ENCODE data around the gene AIRE. TPM values are rescaled to one million over a fixed set of nuclear protein-coding genes. Genes with fewer than 3 reads are reported as not detected.

Gene AIRE
- total RNA-seq, 3 donors from 2014 or later: not detected

GRCh38 chr21:44272284-44272858, 13.3 kb upstream of the AIRE start:
- Histone ChIP-seq H3K27me3 (no peaks in the 10 kb centered on the region), H3K27ac (no peak overlapping the region), H3K9me3 (no peaks in the 10 kb centered on the region), H3K4me3 (no peak overlapping the region), H3K4me1 (no peaks in the 10 kb centered on the region), H3K36me3 (no peaks in the 10 kb centered on the region)
- DNase-seq (ENCODE audit: low spot score in 2 of 2): no peak
- TF ChIP-seq, protein P1, sequence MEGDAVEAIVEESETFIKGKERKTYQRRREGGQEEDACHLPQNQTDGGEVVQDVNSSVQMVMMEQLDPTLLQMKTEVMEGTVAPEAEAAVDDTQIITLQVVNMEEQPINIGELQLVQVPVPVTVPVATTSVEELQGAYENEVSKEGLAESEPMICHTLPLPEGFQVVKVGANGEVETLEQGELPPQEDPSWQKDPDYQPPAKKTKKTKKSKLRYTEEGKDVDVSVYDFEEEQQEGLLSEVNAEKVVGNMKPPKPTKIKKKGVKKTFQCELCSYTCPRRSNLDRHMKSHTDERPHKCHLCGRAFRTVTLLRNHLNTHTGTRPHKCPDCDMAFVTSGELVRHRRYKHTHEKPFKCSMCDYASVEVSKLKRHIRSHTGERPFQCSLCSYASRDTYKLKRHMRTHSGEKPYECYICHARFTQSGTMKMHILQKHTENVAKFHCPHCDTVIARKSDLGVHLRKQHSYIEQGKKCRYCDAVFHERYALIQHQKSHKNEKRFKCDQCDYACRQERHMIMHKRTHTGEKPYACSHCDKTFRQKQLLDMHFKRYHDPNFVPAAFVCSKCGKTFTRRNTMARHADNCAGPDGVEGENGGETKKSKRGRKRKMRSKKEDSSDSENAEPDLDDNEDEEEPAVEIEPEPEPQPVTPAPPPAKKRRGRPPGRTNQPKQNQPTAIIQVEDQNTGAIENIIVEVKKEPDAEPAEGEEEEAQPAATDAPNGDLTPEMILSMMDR (IDR thresholded peaks at IDR 0.05): no peak
- intact Hi-C loops (cut with DNase I; ENCODE audit: low total_unique reads): no loop called here

DNA sequence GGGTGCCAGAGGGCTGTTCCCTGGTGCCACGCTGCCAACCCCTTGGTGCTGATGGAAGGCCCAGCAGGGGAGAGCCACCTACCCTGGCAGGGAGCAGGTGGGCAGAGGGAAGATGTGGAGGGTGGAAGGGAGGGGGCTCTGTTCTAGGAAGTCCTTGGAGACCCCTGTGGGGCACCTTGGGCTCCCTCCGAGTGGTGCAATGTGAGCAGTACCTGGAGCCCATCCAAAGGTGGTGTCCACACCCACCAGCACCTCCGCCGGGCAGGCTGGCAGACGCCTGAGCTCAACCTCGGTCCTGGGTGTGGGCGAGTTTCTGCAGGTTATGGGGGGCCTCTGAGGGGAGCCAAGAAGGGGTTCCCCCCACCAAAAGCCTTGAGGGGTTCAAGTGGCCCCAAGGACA, 12.6 kb upstream of the AIRE start:
- Histone ChIP-seq H3K27ac (no peak overlapping the region), H3K27me3 (no peaks in the 10 kb centered on the region), H3K4me3 (no peak overlapping the region), H3K4me1 (no peaks in the 10 kb centered on the region), H3K9me3 (no peaks in the 10 kb centered on the region), H3K36me3 (no peaks in the 10 kb centered on the region)
- intact Hi-C loops (cut with DNase I; ENCODE audit: low total_unique reads): no loop called here
- no peak for DNase-seq (ENCODE audit: low spot score in 2 of 2)
- TF ChIP-seq POLR2A (IDR thresholded peaks at IDR 0.05): no peak
- TF ChIP-seq, protein P1 (IDR thresholded peaks at IDR 0.05): no peak
- no peak for TF ChIP-seq POLR2AphosphoS5 (IDR thresholded peaks at IDR 0.05)

- DNase-seq (ENCODE audit: low spot score in 2 of 2): no peak
- intact Hi-C loops (cut with DNase I; ENCODE audit: low total_unique reads): no loop called here
- TF ChIP-seq POLR2AphosphoS5 (IDR thresholded peaks at IDR 0.05) (no peak), POLR2A (IDR thresholded peaks at IDR 0.05) (no peak)
- TF ChIP-seq, protein P1 (IDR thresholded peaks at IDR 0.05): no peak
- Histone ChIP-seq H3K4me3 (no peak overlapping the region), H3K9me3 (no peaks in the 10 kb centered on the region), H3K27me3 (no peaks in the 10 kb centered on the region), H3K36me3 (no peaks in the 10 kb centered on the region), H3K4me1 (no peaks in the 10 kb centered on the region), H3K27ac (no peak overlapping the region)
These were observed 10.6 kb upstream of the AIRE start for GRCh38 chr21:44275041-44275440.

DNA sequence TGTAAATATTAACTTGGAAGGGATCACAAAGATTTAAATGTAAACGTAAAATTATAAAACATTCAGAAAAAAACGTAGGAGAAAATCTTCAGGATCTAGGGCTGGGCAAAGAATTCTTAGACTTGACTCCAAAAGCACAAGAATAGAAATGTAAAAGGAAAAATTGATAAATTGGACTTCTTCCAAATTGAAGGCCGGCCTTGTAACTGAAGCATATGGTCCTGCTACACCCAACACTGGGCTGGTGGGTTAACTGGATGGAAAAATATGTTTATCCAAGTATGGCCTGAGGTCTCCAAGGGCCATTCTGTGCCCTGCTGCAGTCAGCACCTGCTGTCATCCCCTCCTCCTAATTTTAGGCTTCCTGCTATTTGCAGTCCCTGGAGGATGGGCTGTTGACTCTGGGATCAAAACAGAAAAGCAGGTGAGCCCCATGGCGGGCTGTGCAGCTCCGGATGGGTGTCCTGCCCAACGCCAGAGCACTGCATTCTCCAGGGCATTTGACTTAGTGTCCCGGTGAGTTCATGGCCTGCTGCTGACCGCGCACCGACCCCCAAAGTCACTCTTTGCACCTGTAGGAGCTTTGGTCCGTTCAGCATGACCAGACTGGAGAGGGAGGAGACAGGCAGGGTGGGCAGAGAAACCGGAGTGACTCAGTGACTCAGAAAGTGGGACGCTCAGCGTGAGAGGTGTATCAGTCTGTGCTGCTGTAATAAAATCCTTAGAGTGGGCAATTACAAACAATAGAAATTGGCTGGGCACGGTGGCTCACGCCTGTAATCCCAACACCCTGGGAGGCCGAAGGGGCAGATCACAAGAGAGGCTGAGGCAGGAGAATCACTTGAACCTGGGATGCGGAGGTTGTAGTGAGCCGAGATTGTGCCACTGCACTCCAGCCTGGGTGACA, 6.1 kb upstream of the AIRE start:
- DNase-seq (ENCODE audit: low spot score in 2 of 2): no peak
- Histone ChIP-seq H3K27me3 (no peaks in the 10 kb centered on the region), H3K36me3 (no peaks in the 10 kb centered on the region), H3K4me3 (no peak overlapping the region), H3K27ac (no peak overlapping the region), H3K9me3 (no peaks in the 10 kb centered on the region), H3K4me1 (no peaks in the 10 kb centered on the region)
- intact Hi-C loops (cut with DNase I; ENCODE audit: low total_unique reads): no loop called here
- TF ChIP-seq POLR2AphosphoS5 (IDR thresholded peaks at IDR 0.05) (no peak), POLR2A (IDR thresholded peaks at IDR 0.05) (no peak)
- TF ChIP-seq, protein P1 (IDR thresholded peaks at IDR 0.05): no peak

DNA sequence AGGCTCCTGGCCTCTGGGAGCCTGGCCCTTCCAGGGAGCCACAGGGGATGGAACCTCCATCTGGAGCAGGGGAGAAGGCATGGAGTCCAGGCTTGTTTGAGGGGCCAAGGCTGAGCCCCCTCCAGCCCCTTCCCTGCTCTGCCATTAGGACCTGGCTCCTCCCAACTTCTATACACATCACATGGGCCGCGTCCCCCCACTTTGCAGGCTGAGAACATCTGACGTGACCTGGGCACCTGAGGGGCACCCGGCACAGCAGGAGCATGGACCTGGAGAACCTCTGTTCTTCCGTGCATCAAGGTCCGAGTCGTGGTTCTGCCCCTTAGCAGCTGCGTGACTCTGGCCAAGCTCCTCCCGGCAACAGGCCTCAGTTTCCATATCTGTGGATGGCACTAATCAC, 3.9 kb upstream of the AIRE start:
- Histone ChIP-seq H3K27ac (no peak overlapping the region), H3K9me3 (no peaks in the 10 kb centered on the region), H3K4me3 (no peak overlapping the region), H3K4me1 (no peaks in the 10 kb centered on the region), H3K27me3 (peaks cover 0 to 18% of the 10 kb centered on the region in 2 donors), H3K36me3 (no peaks in the 10 kb centered on the region)
- TF ChIP-seq POLR2AphosphoS5 (IDR thresholded peaks at IDR 0.05) (no peak), POLR2A (IDR thresholded peaks at IDR 0.05) (no peak)
- intact Hi-C loops (cut with DNase I; ENCODE audit: low total_unique reads): no loop called here
- no peak for DNase-seq (ENCODE audit: low spot score in 2 of 2)
